GM13976 (cell line): ENCODE data around the gene NEU2.

Experiments
- DNase-seq: peaks from one replicate; pipeline ENCODE4 v3.0.0; 2012; ENCODE audit warnings: low spot score
- in situ Hi-C: fragments of 300-500 bp; cut with MboI; formaldehyde crosslinking; loops from one replicate; pipeline ENCODE4 v1.12.0; 2022; ENCODE audit warnings: low sequenced_read_pairs, mixed read lengths, inconsistent platforms; ENCODE audit not compliant: unreplicated experiment
- TF ChIP-seq, protein P1 (sequence below): IDR thresholded peaks from 2 replicates; pipeline ENCODE4 v1.5.1; 2012; ENCODE audit warnings: borderline replicate concordance, mild to moderate bottlenecking; ENCODE audit not compliant: insufficient read depth; ENCODE audit errors: extremely low read depth, missing control alignments, control extremely low read depth

The NEU2 gene

DNA sequence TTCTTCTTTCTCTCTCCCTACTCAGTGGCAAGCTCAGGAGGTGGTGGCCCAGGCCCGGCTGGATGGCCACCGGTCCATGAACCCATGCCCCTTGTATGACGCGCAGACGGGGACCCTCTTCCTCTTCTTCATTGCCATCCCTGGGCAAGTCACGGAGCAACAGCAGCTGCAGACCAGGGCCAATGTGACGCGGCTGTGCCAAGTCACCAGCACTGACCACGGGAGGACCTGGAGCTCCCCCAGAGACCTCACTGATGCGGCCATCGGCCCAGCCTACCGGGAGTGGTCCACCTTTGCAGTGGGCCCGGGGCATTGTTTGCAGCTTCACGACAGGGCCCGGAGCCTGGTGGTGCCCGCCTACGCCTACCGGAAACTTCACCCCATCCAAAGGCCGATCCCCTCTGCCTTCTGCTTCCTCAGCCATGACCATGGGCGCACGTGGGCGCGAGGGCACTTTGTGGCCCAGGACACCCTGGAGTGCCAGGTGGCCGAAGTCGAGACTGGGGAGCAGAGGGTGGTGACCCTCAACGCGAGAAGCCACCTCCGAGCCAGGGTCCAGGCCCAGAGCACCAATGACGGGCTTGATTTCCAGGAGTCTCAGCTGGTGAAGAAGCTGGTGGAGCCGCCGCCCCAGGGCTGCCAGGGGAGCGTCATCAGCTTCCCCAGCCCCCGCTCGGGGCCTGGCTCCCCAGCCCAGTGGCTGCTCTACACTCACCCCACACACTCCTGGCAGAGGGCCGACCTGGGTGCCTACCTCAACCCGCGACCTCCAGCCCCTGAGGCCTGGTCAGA lies 1.8 kb downstream of the NEU2 start:
- no peak for DNase-seq
- in situ Hi-C loops = loop anchor here (25.0 kb wide), 1 partner anchor 422 kb away; no protein-coding TSS in a partner anchor
- TF ChIP-seq, protein P1, sequence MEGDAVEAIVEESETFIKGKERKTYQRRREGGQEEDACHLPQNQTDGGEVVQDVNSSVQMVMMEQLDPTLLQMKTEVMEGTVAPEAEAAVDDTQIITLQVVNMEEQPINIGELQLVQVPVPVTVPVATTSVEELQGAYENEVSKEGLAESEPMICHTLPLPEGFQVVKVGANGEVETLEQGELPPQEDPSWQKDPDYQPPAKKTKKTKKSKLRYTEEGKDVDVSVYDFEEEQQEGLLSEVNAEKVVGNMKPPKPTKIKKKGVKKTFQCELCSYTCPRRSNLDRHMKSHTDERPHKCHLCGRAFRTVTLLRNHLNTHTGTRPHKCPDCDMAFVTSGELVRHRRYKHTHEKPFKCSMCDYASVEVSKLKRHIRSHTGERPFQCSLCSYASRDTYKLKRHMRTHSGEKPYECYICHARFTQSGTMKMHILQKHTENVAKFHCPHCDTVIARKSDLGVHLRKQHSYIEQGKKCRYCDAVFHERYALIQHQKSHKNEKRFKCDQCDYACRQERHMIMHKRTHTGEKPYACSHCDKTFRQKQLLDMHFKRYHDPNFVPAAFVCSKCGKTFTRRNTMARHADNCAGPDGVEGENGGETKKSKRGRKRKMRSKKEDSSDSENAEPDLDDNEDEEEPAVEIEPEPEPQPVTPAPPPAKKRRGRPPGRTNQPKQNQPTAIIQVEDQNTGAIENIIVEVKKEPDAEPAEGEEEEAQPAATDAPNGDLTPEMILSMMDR = no peak

DNA sequence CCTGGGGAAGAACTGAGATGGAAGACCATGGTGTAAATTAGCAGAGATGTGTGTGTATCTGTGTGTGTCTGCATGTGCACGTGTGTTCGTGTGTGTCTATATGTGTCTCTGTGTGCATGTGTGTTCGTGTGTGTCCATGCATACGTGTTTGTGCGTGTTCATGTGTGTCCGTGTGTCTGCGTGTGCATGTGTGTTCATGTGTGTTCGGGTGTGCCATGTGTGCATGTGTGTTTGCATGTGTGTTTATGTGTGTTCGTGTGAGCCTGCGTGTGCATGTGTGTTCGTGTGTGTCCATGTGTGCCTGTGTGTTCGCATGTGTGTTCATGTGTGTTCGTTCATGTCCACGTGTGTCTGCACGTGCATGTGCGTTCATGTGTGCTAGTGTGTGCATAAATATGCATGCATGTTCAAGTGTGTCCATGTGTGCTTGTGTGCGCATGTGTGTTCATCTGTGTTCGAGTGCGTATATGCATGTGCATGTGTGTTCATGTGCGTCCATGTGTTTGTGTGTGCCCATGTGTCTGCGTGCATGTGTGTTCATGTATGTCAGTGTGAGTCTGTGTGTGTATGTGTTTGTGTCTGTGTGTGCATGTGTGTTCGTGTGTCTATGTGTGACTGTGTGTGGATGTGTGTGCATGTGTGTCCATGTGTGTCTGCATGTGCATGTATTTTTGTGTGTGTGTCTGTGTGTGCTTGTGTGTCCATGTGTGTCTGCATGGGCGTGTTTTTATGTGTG lies 3.1 kb downstream of the NEU2 start:
- TF ChIP-seq, protein P1 = no peak
- no peak for DNase-seq
- in situ Hi-C loops = loop anchor here (25.0 kb wide), 1 partner anchor 423 kb away; no protein-coding TSS in a partner anchor

DNA sequence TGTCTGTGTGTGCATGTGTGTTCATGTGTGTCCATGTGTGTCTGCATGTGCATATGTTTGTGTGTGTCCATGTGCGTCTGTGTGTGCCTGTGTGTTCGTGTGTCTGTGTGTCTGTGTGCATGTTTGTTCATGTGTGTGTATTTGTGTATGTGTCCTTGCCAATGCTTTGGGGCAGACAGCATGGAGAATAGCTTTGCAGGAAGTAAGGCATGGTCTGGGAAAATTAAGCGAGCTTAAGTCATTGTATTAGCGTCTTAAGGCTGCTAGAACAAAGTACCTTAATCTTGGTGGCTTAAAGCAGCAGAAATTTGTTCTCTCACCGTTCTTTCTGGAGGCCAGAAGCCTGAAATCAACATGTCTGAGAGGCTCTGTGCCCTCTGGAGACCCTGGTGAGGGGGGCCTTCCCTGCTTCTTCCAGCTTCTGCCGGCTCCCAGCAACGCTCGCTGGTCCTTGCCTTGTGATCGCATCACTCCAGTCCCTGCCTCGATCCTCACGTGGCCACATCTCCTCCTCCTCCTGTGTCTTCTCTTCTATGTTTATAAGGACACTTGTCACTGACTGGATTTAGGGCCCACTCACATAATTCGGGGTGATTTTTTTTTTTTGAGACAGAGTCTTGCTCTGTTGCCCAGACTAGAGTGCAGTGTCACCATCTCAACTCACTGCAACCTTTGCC lies 3.8 kb downstream of the NEU2 start:
- no peak for DNase-seq
- in situ Hi-C loops = loop anchor here (25.0 kb wide), 1 partner anchor 424 kb away; no protein-coding TSS in a partner anchor
- TF ChIP-seq, protein P1 = peak; percentile 2

DNA sequence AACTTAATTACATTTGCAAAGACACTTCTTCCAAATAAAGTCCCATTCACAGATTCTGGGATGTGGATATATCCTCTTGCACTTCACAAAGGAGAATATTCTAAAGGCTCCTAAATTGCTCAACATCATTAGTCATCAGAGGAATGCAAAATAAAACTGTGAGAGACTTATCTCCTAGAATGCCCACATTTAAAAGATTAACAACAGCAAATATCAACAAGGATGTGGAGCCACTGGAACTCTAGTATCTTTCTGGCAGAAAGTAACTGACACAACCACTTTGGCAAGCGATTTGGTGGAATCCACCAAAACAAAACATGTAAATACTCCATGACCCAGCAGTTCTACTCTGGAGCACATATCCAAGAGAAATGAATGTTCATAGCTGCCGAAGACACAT lies 4.6 kb downstream of the NEU2 start:
- no peak for DNase-seq
- in situ Hi-C loops = loop anchor here (25.0 kb wide), 1 partner anchor 425 kb away; no protein-coding TSS in a partner anchor
- TF ChIP-seq, protein P1 = no peak

DNA sequence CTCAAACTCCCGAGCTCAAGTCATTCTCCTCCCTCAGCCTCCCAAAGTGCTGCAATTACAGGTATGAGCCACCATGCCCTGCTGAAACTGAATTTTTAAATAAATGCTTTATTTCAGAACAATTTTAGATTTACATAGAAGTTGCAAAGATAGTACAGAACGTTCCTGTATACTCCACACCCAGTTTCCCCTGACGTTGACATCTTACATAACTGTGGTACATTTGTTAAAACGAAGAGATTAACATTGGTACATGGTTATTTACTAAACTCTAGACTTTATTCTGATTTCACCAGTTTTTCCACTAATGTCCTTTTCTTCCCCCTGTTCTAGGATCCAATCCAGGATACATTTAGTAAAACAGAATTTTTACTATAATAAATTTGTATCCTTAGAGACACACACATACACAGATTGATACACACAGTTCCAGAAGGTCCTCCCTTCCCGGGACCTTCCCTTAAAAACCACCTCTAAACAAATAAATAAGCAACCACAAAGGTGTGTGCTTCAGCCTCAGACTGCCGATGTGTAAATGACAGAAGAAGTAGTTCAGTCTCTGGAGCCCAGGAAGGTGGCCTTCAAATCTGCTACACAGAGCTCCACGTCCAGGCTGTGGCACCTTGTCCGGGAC lies 6.9 kb downstream of the NEU2 start:
- no peak for DNase-seq
- TF ChIP-seq, protein P1 = no peak
- in situ Hi-C loops = loop anchor here (25.0 kb wide), 1 partner anchor 427 kb away; no protein-coding TSS in a partner anchor
